GM10248 (cell line): Measurements from ENCODE around the gene KIAA1586.
"Not testable (repeated sequence)": the region's sequence is repeated elsewhere in the genome, so short reads cannot be mapped to it uniquely, and the experiment has no call there.

Experiments used
- CTCF ChIA-PET: fragments of 300-600 bp; sonication (Branson Sonifier 250); formaldehyde crosslinking; extraction: SDS; loops from one replicate; lab custom pipeline; 2021; ENCODE audit warnings: antibody characterized with exemption; lab: Yijun Ruan, JAX
- POLR2A ChIA-PET: fragments of 350-650 bp; sonication (Branson Sonifier 250); formaldehyde crosslinking; extraction: SDS; loops from one replicate; lab custom pipeline; 2020; ENCODE audit warnings: antibody characterized with exemption; lab: Yijun Ruan, JAX
- DNase-seq: peaks from one replicate; pipeline ENCODE4 v3.0.0; 2012; ENCODE audit errors: extremely low spot score
- TF ChIP-seq, protein P1 (sequence below): IDR thresholded peaks from 2 replicates; pipeline ENCODE4 v1.5.1; 2012; ENCODE audit warnings: mild to moderate bottlenecking, low read depth; ENCODE audit errors: extremely low read depth, missing control alignments, control extremely low read depth

The KIAA1586 gene

DNA sequence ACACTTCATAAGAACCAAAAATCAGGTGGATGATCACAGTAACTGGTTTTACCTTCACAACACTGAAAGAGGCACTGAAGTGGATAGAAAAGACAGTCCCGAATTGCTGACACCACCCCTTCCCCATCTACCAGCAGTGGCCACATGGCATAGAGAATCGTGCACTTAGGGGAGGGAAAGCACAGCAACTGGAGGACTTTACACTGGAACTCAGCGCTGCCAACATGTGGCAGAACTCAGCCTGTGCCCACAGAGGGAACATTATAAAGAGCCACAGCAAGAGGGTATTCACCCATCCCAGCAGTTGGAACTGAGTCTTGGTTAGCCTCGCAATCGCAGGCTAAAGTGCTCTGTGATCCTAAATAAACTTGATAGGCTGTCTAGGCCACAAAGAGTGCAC is 6.5 kb upstream of the KIAA1586 start:
- TF ChIP-seq, protein P1, sequence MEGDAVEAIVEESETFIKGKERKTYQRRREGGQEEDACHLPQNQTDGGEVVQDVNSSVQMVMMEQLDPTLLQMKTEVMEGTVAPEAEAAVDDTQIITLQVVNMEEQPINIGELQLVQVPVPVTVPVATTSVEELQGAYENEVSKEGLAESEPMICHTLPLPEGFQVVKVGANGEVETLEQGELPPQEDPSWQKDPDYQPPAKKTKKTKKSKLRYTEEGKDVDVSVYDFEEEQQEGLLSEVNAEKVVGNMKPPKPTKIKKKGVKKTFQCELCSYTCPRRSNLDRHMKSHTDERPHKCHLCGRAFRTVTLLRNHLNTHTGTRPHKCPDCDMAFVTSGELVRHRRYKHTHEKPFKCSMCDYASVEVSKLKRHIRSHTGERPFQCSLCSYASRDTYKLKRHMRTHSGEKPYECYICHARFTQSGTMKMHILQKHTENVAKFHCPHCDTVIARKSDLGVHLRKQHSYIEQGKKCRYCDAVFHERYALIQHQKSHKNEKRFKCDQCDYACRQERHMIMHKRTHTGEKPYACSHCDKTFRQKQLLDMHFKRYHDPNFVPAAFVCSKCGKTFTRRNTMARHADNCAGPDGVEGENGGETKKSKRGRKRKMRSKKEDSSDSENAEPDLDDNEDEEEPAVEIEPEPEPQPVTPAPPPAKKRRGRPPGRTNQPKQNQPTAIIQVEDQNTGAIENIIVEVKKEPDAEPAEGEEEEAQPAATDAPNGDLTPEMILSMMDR = no peak
- no peak for DNase-seq
- POLR2A ChIA-PET = no interaction called here
- CTCF ChIA-PET = interaction anchor here (1.8 to 3.5 kb wide), 2 partner anchors 20 to 135 kb away, joined by 4 to 12 read pairs; no protein-coding TSS in a partner anchor

DNA sequence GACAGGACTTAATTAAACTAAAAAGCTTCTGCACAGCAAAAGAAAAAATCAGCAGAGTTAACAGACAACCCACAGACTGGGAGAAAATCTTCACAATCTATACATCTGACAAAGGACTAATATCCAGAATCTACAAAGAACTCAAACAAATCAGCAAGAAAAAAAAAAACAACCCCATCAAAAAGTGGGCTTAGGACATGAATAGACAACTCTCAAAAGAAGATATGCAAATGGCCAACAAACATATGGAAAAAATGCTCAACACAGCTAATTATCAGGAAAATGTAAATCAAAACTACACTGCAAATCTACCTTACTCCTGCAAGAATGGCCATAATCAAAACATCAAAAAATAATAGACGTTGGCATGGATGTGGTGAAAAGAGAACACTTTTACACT is 2.4 kb upstream of the KIAA1586 start:
- CTCF ChIA-PET, POLR2A ChIA-PET, DNase-seq: not testable (repeated sequence)

DNA sequence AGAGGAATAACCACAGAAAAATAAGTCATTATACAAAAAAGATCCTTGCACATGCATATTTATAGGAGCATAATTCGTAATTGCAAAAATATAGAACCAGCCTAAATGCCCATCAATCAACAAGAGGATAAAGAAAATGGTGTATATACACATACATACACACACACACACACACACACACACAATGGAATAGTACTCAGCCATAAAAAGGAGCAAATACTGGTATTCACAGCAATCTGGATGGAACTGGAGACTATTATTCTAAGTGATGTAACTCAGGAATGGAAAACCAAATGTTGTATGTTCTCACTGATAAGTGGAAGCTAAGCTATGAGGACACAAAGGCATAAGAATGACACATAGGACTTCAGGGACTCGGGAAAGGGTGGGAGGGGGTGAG is 1.9 kb upstream of the KIAA1586 start:
- no peak for DNase-seq
- TF ChIP-seq, protein P1 = no peak
- CTCF ChIA-PET = no interaction called here
- POLR2A ChIA-PET = no interaction called here

DNA sequence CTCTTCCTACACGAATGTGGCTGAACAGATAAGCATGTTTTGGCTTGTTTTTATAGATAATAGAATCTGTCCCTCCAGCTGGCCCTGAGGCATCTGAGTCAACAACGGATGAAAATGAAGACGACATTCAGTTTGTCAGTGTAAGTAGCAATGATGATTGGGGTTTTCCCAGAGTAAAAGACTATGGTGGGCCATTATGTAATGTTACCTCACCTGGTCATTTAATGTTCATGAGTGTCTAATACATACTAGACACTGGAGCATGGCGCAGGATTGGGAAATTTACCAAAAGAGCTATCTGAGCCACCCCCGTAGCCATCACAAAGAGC is 728 bp downstream of the KIAA1586 start:
- POLR2A ChIA-PET, DNase-seq, CTCF ChIA-PET: not testable (repeated sequence)

DNA sequence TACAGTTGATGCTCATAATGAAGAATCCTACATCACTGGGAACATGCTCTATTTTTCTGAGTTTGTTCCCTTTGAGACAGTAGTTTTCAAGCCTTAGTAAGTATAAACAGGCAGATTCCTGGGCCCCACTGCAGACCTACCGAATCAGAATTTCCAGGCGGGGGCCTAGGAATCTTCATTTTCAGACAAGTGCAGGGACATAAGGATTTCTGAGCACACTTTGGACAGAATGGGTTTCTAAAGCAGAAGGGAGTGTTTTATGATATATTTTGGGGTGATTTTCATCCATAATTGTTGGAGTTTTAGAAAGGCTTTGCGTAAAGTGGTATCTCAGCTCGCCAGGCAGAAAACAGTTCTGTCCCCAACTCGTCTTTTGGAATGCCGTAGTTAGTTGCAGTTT is 1.4 kb downstream of the KIAA1586 start:
- POLR2A ChIA-PET, DNase-seq, CTCF ChIA-PET: not testable (repeated sequence)

DNA sequence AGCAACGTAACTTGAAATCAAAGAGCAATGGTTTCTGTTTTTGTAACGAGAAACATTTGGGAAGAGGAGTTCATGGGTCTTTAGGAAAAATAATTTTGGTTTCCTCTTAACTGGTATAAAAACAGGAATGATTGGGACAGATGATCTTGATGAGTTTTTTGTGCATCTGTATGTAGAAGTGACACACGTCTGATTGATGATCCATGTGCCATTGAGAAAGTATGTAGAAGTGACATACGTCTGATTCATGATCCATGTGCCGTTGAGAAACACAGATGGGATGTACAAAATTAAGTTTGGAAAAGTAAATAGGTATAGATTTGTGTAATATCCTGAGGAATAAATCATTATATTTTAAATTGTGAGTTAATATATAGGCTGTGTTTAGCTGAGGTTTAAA is 2.1 kb downstream of the KIAA1586 start:
- no peak for DNase-seq
- POLR2A ChIA-PET = no interaction called here
- TF ChIP-seq, protein P1 = no peak
- CTCF ChIA-PET = no interaction called here

DNA sequence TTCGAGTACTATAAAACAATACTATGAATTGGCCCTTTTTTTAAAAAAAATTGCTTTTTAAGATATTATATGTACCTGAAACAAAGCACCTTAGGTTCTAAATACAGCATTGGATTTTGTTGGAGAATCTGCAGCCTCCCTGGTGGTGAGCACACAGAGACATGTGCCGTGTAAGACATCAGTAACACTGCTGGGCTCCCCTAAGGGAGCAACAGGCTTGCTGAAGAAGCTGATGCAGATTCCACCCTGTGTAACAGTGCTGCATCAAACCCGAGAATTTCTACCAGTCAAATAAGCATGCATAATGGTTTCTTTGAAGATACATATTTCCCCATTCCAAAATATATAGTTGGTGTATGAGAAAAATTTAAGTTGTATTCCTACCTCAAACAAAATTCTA is 17.4 kb downstream of the KIAA1586 start:
- TF ChIP-seq, protein P1 = no peak
- CTCF ChIA-PET = no interaction called here
- DNase-seq = no peak
- POLR2A ChIA-PET = no interaction called here

DNA sequence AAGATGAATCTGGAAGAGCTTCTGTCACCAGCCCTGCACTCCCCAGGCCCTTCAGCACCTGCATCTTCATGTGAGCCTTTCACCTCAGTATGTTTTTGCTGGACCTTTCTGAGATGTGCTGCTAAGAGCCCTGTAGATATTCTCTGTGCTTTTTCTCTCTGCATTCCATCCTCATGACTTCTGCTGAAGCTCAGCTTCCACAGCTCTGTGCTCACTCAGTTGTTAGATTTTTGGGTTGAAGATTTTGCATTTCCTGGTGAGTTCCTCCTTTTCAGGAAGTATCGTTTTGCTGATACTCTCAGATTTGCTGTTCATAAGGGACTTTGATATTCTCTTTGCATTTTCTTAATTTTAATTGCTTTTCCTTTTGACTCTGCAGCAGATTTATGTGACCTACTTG is 18.3 kb downstream of the KIAA1586 start:
- TF ChIP-seq, protein P1 = no peak
- no peak for DNase-seq
- POLR2A ChIA-PET = no interaction called here
- CTCF ChIA-PET = no interaction called here

DNA sequence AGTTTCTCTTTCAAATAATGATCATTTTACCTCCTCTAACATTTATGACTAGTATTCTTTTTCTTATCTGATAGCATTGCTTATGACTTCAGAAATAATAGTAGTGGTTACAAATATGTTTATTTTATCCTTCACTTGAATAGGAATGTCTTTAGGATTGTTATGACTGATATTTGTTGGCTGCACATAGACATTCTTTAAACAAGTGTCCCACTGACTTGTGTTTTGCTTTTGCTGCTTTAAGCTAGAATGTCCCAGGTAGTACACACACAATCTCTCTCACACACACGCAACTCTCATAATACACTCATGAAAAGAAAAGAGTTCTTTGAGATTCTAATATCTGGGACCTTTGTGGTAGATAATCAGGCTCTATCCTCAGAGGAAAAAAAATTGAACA is 21.6 kb downstream of the KIAA1586 start:
- TF ChIP-seq, protein P1 = no peak
- ChIA-PET CTCF (no interaction called here), POLR2A (no interaction called here)
- DNase-seq = no peak
